Activated T-helper 1 cell treated with anti-CD3 and anti-CD28 coated beads, Interleukin-2, amount 50 U/mL, for 16 hours (primary cell): ENCODE data around the gene FBXO42.
A peak's percentile ranks its signal among the peaks of the same experiment; 100 is the strongest.

ENCODE experiments used
- DNase-seq, 2 donors: peaks; one replicate each; pipeline ENCODE4 v3.0.0-alpha.2; 2020; ENCODE audit warnings: low read depth in 1 of 2, low spot score in 1 of 2

Gene FBXO42

GRCh38 chr1:16351994-16352841 lies at the start of gene FBXO42:
FBXO42 (minus strand) TSS chr1:16352480; CDS start chr1:16315418, 37,062 bp downstream.
- peak; percentile 78 to 90 for DNase-seq

GRCh38 chr1:16398371-16398953 lies 46.2 kb upstream of the FBXO42 start:
- DNase-seq, result no peak

- DNase-seq, result no peak
Measured at GRCh38 chr1:16397120-16397519, 44.8 kb upstream of the FBXO42 start.

- no peak for DNase-seq
Measured at GRCh38 chr1:16396591-16396990, 44.3 kb upstream of the FBXO42 start.

DNA sequence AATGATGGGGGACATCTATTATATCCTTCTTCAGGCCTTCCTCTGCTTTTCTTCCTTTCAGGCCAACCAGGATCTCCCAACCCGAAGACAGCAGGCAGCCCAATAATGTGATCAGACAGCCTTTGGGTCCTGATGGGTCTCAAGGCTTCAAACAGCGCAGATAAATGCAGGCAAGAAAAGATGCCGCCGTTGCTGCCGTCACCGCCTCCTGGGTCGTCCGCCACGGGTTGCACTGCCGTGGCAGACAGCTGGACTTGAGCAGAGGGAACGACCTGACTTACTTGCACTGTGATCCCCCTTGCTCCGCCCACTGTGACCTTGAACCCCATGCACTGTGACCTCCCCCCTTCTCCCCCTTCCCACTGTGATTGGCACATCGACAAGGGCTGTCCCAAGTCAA lies 42.7 kb upstream of the FBXO42 start:
- no peak for DNase-seq

DNA sequence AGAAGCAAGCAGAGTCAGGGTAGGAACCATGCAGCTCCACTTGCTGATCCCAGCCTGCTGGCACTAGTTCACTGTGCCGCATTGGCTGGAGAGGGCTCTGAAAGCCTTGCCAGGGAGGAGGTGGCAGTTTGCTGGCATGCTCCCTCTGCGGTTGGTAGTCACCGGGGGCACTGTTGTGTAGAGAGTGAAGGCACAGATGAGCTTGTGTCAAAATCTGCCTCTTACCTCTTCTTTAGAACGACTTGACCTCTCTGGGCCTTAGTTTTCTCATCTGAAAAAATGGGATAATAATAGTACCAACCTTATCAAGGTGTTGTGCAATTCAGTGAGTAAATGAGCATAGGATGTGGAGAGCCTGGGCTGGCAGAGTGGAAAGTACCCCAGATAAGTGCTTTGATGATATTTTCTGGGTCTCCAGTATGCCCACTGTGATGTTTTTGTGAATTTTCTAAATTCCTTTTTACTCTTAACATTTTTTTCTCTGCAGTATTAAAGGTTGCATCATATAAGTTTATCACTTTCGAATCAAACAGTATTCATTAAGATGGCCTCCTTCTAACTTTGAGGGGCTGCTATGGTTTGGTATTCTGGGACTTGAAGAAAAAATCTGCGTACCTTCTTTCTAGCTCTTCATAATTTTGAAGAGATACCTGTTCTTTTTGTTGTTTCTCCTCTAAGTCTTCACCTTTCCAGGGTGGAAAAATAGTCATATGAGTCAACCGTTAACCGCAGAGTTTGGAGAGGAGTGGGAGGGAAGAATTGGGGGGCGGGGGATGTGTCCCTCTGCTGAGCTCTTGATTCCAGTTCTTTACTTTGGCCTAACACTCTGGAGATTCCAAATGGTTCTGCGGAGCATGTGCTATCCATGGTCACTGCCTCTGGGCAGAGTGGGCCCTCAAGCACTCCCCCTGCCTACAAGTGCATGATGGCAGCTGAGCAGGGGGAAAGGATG lies 41.6 kb upstream of the FBXO42 start:
- no peak for DNase-seq

GRCh38 chr1:16392740-16393569 lies 40.7 kb upstream of the FBXO42 start:
- DNase-seq, result no peak

DNA sequence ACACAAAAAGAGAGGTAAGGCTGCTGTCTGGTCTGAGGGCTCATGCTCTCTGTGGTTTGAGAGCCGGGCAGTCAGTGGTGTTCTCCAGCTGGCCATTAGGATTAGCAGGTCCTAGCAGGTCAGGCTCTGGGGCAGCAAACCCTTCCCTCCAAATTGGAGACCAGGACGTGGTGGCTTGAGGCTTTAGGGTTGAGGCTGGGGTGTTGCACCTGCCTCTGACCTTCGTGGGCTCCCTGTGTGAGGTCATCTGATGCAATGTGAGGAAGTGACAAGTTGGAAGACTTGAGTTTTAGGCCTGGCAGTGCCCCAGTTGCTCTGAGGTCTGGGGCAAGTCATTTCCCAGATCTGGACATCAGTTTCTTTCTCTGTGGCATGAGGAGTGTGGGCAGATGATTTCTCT lies 39.1 kb upstream of the FBXO42 start:
- no peak for DNase-seq

- no peak for DNase-seq
Measured at GRCh38 chr1:16387201-16388188, 35.2 kb upstream of the FBXO42 start.

- no peak for DNase-seq
Measured at GRCh38 chr1:16386454-16387113, 34.3 kb upstream of the FBXO42 start.

DNA sequence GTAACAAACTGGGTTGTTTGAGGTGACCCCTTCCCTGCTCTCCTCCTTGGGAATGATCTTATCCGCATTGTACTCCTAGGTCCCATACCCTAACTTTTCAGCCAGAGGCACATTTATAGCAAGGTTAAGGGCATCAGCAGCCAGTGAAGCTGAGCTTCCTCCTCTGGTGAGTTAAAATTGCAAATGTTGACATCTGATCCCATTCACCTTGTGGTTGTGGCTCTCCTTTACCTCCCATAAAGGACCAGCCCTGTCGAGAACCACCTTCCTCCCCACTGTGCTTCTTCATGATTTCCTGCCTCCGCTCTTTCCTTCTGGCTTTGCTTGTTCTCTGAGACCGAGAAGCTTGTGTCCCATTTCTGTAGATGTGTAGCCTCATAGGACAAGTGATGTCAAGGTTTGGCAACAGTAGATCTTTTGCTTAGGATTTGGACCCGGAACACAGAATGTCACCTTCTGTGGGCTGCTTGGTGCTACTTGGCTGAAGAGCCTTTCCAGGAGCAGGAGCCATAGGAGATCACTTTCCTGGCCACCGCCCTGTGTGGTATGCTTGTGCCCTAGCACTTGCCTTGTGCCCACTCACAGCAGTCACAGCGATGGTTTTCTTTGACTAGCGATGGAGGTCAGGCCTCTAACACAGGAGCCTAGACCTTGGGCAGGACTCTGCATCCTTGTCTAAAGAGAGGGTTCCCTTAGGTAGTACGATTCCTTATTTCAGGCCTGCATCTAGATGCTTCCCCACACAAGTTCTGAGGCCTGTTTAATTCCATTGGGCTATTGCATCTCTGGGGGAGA lies 33.6 kb upstream of the FBXO42 start:
- DNase-seq, result no peak

DNA sequence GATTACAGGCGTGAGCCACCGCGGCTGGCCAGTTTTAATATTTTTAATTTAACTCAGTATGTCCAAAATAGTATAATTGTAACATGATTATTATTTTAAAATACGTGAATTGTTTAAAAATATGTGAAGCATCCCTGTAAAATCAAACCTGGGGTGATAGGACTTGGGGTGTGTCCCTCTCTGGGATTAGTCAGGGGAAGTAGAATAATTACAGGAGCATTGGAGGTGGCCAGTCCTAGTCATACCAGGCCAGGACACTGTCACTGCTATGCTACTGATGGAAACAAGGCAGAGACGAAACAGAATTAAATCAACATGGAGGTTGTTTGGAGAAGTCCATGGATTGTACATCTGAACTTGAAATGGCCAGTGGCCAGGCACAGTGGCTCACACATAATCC lies 31.6 kb upstream of the FBXO42 start:
- DNase-seq, result no peak

DNA sequence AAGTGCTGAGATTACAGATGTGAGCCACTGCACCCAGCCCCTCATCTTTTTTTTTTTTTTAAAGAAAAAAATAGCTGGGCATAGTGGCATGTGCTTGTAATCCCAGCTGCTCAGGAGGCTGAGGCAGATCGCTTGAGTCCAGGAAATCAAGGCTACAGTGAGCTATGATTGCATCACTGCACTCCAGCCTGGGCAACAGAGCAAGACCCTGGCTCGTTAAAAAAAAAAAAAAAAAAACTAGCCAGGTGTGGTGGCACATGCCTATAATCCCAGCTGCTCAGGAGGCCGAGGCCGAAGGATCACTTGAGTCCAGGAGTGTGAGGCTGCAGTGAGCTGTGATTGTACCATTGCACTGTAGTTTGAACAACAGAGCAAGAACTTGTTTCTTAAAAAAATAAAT lies 28.6 kb upstream of the FBXO42 start:
- no peak for DNase-seq

- DNase-seq, result no peak
Measured at GRCh38 chr1:16378443-16378842, 26.2 kb upstream of the FBXO42 start.

GRCh38 chr1:16376971-16377370 lies 24.7 kb upstream of the FBXO42 start:
- no peak for DNase-seq

GRCh38 chr1:16375521-16376340 lies 23.5 kb upstream of the FBXO42 start:
- DNase-seq, result no peak

DNA sequence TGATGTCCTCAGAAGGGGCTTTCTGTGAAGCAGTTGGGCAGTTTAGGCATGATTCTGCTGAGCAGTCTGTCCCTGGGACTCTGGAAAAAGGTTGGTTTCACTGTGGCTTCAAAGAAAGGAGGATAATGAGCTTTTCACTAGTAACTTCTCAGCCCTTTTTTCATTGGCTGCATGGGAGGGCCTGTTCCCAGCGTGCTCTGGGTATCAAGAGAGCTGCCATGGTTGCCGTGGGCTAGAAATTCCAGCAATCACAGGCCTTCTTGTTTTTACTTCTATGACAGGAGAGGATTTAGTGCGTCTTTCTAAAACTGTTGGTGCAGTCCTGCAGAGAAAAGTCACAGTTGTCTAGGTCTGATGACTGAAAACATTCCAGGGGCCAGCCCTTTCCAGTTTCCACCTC lies 22.0 kb upstream of the FBXO42 start:
- DNase-seq, result no peak
